PC-3 (cell line): ENCODE results near the gene RGS7BP. TPM values are rescaled to one million over a fixed set of nuclear protein-coding genes. Genes with fewer than 3 reads are reported as not detected.
A peak's percentile ranks its signal among the peaks of the same experiment; 100 is the strongest.

Experiments
- ATAC-seq: fragments of 200-7000 bp; cut with Tn5 transposase; 2 replicates; pipeline ENCODE4 v1.9.1; 2020; ENCODE audit warnings: mild to moderate bottlenecking, moderate library complexity
- BruUV-seq: library from RNA; stranded (reverse); fragments of 400-500 nt; replicated peaks from 2 replicates; lab custom pipeline; 2021; lab: Mats Ljungman, UMichigan
- CTCF ChIA-PET: fragments of 300-600 bp; sonication (Branson Sonifier 250); formaldehyde crosslinking; loops from one replicate; lab custom pipeline; 2022; ENCODE audit warnings: antibody characterized with exemption; lab: Charles Lee
- POLR2A ChIA-PET: fragments of 300-600 bp; sonication (Branson Sonifier 250); formaldehyde crosslinking; loops from one replicate; lab custom pipeline; 2022; ENCODE audit warnings: antibody characterized with exemption; ENCODE audit not compliant: unreplicated experiment; lab: Charles Lee
- DNase-seq: peaks from one replicate; pipeline ENCODE4 v3.0.0-alpha.2; 2015
- H2AFZ ChIP-seq: fragments of 300-600 bp; sonication (generic); 2 replicates; pipeline ENCODE4 v1.6.0; 2016; ENCODE audit warnings: antibody characterized with exemption, low read length
- H3F3A ChIP-seq: fragments of 300-600 bp; sonication (generic); one replicate; pipeline ENCODE4 v1.6.0; 2017; ENCODE audit warnings: antibody characterized with exemption, low read length, control low read depth, mild to moderate bottlenecking; ENCODE audit not compliant: unreplicated experiment
- H3K27ac ChIP-seq: fragments of 300-600 bp; sonication (generic); 2 replicates; pipeline ENCODE4 v1.5.1; 2016; ENCODE audit warnings: mild to moderate bottlenecking, low read length
- H3K27me3 ChIP-seq: fragments of 300-600 bp; sonication (generic); 2 replicates; pipeline ENCODE4 v1.6.1; 2016; ENCODE audit warnings: low read length, mixed read lengths
- H3K36me3 ChIP-seq: fragments of 300-600 bp; sonication (generic); 2 replicates; pipeline ENCODE4 v1.6.1; 2016; ENCODE audit warnings: low read depth, mixed run types, low read length, mixed read lengths
- H3K4me1 ChIP-seq: fragments of 300-600 bp; sonication (generic); 2 replicates; pipeline ENCODE4 v1.5.1; 2016; ENCODE audit warnings: low read length; ENCODE audit not compliant: insufficient read depth
- H3K4me2 ChIP-seq: fragments of 300-600 bp; sonication (generic); 2 replicates; pipeline ENCODE4 v1.6.0; 2016; ENCODE audit warnings: low read length
- H3K4me3 ChIP-seq: fragments of 300-600 bp; sonication (generic); 2 replicates; pipeline ENCODE4 v1.5.1; 2016; ENCODE audit warnings: mild to moderate bottlenecking, low read length, mixed read lengths
- H3K79me2 ChIP-seq: fragments of 300-600 bp; sonication (generic); 2 replicates; pipeline ENCODE4 v1.6.1; 2017; ENCODE audit warnings: low read length, mixed read lengths
- H3K9ac ChIP-seq: fragments of 300-600 bp; sonication (generic); 2 replicates; pipeline ENCODE4 v1.6.0; 2016; ENCODE audit warnings: mild to moderate bottlenecking, low read length
- H3K9me2 ChIP-seq: fragments of 300-600 bp; sonication (generic); replicated peaks from 2 replicates; pipeline ENCODE4 v1.6.1; 2016; ENCODE audit warnings: mixed run types, low read length, mixed read lengths
- H3K9me3 ChIP-seq: fragments of 300-600 bp; sonication (generic); 2 replicates; pipeline ENCODE4 v1.6.1; 2016; ENCODE audit warnings: low read length, mixed read lengths
- H4K20me1 ChIP-seq: fragments of 300-600 bp; sonication (generic); 2 replicates; pipeline ENCODE4 v1.6.1; 2016; ENCODE audit warnings: low read length, mixed read lengths
- CTCF ChIP-seq: fragments of 300-600 bp; sonication (generic); conservative IDR thresholded peaks from 2 replicates; pipeline ENCODE4 v1.5.1; 2017; ENCODE audit warnings: antibody characterized with exemption, low read depth, mild to moderate bottlenecking, low read length
- EZH2 ChIP-seq: fragments of 300-600 bp; sonication (generic); IDR thresholded peaks from one replicate; pipeline ENCODE4 v1.6.1; 2017; ENCODE audit warnings: antibody characterized with exemption, mild to moderate bottlenecking, low read length; ENCODE audit not compliant: unreplicated experiment
- EZH2phosphoT487 ChIP-seq: fragments of 300-600 bp; sonication (generic); IDR thresholded peaks from 2 replicates; pipeline ENCODE4 v1.6.1; 2018; ENCODE audit warnings: mild to moderate bottlenecking, antibody characterized with exemption, low read length, borderline replicate concordance
- intact Hi-C: fragments of 100-400 bp; cut with micrococcal nuclease; formaldehyde crosslinking; loops from 2 replicates; pipeline ENCODE4 v1.9.0; 2023
- total RNA-seq: library from RNA; depleted of rRNA; stranded (reverse); fragments of >200 nt; gene quantifications from 2 replicates; pipeline ENCODE4 v1.2.3, GENCODE V29; 2014

Gene RGS7BP
- total RNA-seq, 1 experiment from 2014 or later, result 1.2 TPM

DNA sequence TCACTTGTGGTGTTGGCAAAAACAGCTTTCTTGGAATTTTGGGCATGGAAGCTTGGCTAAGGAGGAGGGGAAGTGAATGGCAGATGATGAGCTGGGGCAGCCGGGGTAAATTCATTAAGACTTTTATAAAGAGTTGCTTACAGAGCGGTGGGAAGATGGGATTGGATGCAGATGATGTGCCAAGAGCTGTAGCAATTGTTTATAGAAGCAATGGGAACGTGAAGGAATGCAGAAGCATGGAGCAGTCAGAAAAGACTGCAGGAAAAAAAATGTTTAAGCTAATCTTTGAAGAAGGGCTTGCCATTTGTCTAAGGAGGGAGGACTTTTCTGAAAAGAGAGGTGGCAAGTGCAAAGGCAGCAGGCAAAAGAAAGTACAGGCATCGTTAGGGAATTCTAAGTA is 97.9 kb downstream of the RGS7BP start:
- POLR2A ChIA-PET, result no interaction called here
- Histone ChIP-seq H3K79me2 (no peaks in the 10 kb centered on the region), H3K36me3 (no peaks in the 10 kb centered on the region)

GRCh38 chr5:64606926-64607325 is 101.1 kb downstream of the RGS7BP start:
- POLR2A ChIA-PET, result no interaction called here
- intact Hi-C loops, result no loop called here
- Histone ChIP-seq H3K27me3 (no peaks in the 10 kb centered on the region), H3K9me2 (no peaks in the 10 kb centered on the region), H3K79me2 (no peaks in the 10 kb centered on the region), H3K36me3 (no peaks in the 10 kb centered on the region), H3K27ac (no peak overlapping the region), H2AFZ (no peak overlapping the region), H3K4me2 (no peak overlapping the region), H3K9ac (no peak overlapping the region), H4K20me1 (no peaks in the 10 kb centered on the region), H3K9me3 (no peaks in the 10 kb centered on the region), H3K4me1 (no peaks in the 10 kb centered on the region), H3K4me3 (no peak overlapping the region), H3F3A (no peaks in the 10 kb centered on the region)
- CTCF ChIA-PET, result interaction anchor here (0.6 kb wide), 1 partner anchor 260 kb away, joined by 8 read pairs; no protein-coding TSS in a partner anchor
- no peak for TF ChIP-seq EZH2phosphoT487
- TF ChIP-seq EZH2, result no peak
- TF ChIP-seq CTCF, result no peak
- DNase-seq, result no peak
- ATAC-seq, result no peak
- BruUV-seq, result no TSS peak

More for the DNA sequence above, 97.9 kb downstream of the RGS7BP start:
- TF ChIP-seq EZH2 (no peak), CTCF (no peak), EZH2phosphoT487 (no peak)
- BruUV-seq, result no TSS peak
- Histone ChIP-seq H3K9me3 (no peaks in the 10 kb centered on the region), H3K4me3 (no peak overlapping the region), H3K9me2 (no peaks in the 10 kb centered on the region), H3K27ac (no peak overlapping the region), H2AFZ (no peak overlapping the region), H3K27me3 (no peaks in the 10 kb centered on the region), H3K4me2 (no peak overlapping the region), H3K9ac (no peak overlapping the region), H3K4me1 (no peaks in the 10 kb centered on the region), H4K20me1 (no peaks in the 10 kb centered on the region), H3F3A (no peaks in the 10 kb centered on the region)
- CTCF ChIA-PET, result no interaction called here
- ATAC-seq (no peak), DNase-seq (no peak)
- intact Hi-C loops, result no loop called here

DNA sequence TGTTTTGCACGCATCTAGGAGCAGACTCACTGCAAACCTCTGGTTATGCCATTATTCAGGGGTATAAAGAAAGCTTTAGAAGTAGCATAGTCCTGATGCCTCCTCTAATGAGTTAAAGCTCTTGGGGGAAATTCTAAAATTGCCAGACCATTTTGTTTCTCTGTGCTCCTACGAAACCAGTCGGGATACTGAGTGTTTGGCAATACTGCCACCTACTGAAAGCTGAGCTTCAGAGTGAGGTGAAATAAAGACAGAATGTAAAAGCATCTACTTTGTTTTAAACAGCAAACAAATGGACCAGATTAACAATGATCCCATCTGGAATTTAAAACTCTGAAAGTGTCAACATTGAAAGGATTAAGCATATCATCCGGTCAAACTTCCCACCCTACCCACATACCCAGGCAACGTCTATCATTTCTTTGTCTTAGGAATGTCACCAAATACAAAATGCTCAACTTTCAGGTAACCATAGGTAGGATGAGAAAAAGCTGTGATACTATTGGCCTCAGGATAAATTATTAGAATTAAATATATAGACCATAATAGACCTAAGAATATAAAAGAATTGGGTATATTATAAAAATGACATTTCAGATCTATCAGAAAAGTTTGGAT is 106.6 kb downstream of the RGS7BP start:
- Histone ChIP-seq H3K27me3 (no peaks in the 10 kb centered on the region), H3K4me1 (no peaks in the 10 kb centered on the region), H2AFZ (peak overlapping the region; percentile 49; the same call in 1 of the 2 replicates), H4K20me1 (no peaks in the 10 kb centered on the region), H3K9me2 (no peaks in the 10 kb centered on the region), H3K36me3 (no peaks in the 10 kb centered on the region), H3K27ac (no peak overlapping the region), H3K4me3 (no peak overlapping the region), H3K4me2 (no peak overlapping the region), H3F3A (no peaks in the 10 kb centered on the region), H3K79me2 (no peaks in the 10 kb centered on the region), H3K9ac (no peak overlapping the region), H3K9me3 (no peaks in the 10 kb centered on the region)
- TF ChIP-seq CTCF, result peak; percentile 89
- no peak for TF ChIP-seq EZH2phosphoT487
- TF ChIP-seq EZH2, result no peak
- DNase-seq (peak; percentile 82), ATAC-seq (peak; percentile 85)
- intact Hi-C loops, result loop anchor here (1.0 to 10.0 kb wide), 6 partner anchors 106 to 538 kb away; partner anchors contain the start of gene RGS7BP
- ChIA-PET CTCF (interaction anchor here (0.6 to 1.9 kb wide), 4 partner anchors 17 to 572 kb away, joined by 3 to 16 read pairs (median 8); no protein-coding TSS in a partner anchor), POLR2A (no interaction called here)
- BruUV-seq, result no TSS peak
